Femur (tissue), 1 donor: ENCODE results near the gene CAPN1.
"Not testable (repeated sequence)": the region's sequence is repeated elsewhere in the genome, so short reads cannot be mapped to it uniquely, and the experiment has no call there.

Experiments used
- DNase-seq: peaks from one replicate; pipeline ENCODE4 v3.0.0-alpha.2; 2017

The CAPN1 gene

DNA sequence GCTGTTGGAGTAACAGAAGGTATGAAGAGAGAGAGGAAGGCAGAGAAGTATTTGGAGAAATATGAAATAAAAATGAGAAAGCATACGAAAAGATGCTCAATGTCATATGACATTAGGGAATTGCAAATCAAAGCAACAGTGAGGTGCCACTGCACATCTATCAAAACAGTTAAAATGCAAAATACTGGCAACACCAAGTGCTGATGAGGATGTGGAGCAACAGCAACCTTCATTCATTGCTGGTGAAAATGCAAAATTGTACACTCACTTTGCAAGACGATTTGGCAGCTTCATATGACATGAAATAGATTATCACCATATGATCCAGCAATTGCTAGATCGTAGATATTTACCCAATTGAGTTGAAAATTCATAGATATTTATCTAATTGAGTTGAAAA is 21.1 kb upstream of the CAPN1 start:
- no peak for DNase-seq

DNA sequence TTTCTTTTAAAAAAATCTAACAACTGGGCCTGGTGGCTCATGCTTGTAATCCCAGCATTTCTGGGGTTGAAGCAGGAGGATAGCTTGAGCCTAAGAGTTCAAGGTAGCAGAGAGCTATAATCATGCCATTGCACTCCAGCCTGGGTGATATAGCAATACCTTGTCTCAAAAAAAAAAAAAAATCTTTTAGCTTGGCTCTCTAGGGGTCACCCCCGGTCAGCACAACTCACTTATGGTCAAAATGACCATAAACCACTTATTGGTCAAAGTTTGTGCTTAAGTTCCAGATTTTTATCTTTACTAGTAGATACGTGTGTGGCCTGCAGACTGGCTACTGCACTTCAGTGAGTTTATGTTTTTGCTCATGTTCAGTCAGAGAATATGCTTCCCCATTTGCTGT is 18.0 kb upstream of the CAPN1 start:
- no peak for DNase-seq

GRCh38 chr11:65165410-65166317 is 16.1 kb upstream of the CAPN1 start:
- DNase-seq: peak; percentile 39

- DNase-seq: no peak
Measured at GRCh38 chr11:65166893-65167292, 14.8 kb upstream of the CAPN1 start.

DNA sequence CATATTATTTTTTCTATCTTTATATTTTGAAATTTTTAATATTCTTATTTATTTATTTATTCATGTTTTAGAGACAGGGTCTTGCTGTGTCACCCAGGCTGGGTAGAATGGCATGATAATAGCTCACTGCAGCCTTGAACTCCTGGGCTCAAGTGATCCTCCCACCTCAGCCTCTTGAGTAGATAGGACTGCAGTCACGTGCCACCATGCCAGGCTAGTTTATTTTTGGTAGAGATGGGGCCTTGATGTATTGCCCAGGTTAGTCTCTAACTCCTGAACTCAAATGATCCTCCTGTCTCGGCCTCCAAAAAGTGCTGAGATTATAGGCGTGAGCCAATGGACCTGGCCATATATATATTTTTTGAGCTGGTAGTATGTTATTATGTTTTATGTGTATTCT is 14.1 kb upstream of the CAPN1 start:
- DNase-seq: no peak

DNA sequence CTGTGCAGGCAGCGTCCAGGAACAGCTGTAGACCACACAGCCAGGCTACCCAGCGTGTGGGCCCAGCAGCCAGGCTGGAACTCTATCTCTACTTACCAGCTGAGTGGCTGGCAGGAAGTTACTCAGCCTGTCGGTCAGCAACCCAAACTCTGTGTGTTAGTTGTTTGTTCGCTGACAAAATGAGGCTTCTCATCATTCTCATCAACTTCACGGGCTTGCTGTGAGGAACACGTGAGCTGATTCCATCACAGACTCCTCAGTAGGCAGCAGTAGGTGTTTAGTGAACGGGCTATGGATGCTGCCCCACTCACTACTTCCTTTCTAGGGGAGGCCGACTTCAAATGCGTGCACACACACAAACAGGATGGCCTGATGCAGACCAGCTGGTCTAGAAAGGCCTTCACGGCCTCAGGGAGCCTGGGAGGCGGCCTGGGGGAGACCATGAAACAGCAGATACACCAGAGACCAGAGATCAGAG is 12.5 kb upstream of the CAPN1 start:
- no peak for DNase-seq

GRCh38 chr11:65170058-65170534 is 11.6 kb upstream of the CAPN1 start, which contains the start of gene SPDYC:
Gene SPDYC (plus strand): TSS chr11:65170233. CDS start chr11:65171358, 1,125 bp downstream.
- DNase-seq: no peak

DNA sequence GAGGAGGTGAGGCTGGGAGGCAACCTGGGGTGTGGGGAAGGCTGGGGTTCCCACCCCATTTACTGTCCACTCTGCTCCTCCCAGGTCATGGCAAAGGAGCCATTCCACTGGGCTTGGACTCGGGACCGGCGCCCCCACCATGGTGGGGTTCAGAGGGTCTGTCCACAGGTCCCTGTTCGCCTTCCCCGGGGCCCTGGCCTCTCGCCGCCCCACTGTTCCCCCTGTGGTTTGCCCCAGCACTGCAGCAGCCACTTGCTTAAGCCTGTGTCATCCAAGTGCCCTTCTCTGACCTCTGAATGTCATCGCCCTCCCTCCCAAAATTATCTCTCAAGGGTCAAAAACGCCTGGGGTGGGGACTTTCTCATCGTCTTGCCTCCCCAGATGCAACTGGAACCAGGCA is 9.1 kb upstream of the CAPN1 start:
- DNase-seq: no peak

GRCh38 chr11:65174571-65175010 is 7.1 kb upstream of the CAPN1 start:
- not testable (repeated sequence) for DNase-seq

GRCh38 chr11:65180877-65181568 is 705 bp upstream of the CAPN1 start:
- peak; percentile 85 for DNase-seq

- no peak for DNase-seq
Measured at GRCh38 chr11:65182258-65183170, 786 bp downstream of the CAPN1 start.

DNA sequence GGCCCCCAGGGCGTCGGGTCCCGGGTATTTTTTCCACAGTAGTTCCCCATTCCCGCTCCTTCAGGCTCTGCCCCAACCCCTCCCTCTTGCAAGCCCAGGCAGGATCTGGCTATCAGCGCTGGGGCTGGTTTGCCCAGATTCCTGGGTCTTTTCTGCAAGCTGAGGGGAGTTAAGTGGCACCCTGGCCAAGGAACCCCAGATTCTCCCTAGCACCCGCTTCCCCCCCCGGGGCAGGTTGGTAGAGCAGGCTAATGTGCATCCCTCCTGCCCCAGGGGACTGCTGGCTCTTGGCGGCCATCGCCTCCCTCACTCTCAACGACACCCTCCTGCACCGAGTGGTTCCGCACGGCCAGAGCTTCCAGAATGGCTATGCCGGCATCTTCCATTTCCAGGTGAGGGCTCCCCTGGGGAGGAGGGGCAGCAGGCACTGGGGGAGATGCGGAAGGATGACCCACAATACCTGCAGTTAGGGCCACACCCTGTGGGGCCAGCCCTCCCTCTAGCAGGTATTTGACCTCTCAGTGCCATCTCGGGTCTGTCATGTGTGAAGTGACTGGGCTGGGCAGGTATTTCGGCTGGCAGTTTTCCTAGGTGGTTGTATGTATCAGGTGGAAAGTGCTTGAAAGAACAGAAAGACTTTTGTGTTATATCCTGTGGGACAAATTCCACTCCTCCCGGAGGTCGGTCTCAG is 1.6 kb downstream of the CAPN1 start:
- DNase-seq: no peak

DNA sequence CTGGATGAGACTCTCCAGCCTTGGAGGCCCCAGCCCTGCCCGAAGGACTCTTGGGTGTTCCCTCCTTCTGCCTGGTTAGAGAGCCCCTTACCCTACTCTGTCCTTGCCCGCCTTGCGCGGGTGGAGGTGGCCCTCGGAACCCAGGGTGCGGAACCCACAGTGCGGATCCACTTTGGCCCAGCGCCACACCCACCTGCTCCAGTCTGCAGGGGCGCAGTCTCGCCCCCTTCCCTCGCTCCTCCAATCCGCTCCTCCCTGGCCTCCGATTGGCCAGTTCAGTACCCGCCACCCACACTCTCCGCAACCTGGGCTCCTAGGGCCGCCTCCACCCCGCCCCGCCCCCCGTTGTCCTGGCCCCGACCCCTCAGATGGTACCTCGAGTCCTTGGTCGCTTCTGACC is 2.4 kb downstream of the CAPN1 start:
- DNase-seq: no peak

DNA sequence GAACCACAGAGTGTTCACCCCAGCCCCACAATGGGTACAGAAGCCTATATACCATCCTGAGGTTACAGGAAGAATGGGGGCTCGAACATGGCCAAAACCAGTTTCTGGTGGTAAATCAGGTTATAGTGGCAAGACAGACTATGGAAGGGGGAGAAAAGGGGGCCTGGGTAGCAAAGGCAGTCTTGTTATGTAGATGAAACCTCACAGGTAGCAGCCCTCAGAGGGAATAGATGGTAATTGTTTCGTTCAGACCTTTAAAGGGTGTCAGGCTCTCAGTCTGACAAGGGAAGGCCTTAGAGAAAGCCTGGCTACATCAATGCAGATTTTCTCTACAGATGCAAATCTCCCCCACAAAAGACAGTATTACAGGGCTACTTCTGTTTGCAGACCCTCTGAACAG is 3.4 kb downstream of the CAPN1 start:
- no peak for DNase-seq

GRCh38 chr11:65185869-65186341 is 4.2 kb downstream of the CAPN1 start:
- DNase-seq: no peak

DNA sequence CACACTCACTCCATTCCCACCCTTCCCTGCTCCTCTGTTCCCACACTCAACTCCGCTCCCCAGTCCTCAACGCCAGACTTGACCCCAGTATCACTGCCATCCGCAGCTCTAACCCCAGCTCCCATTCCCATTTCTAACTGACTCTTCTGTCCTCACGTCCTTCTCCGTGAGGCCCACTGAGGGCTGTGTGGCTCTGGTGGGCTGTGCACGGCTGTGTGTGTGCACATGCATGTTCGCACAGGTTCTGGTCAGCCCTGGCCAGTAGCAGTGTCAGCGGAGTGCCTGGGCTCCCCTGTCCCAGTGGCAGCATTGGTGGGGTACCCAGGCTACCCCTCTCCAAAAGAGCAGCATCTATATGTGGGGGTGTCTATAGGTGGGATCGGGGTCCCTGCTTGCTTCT is 5.0 kb downstream of the CAPN1 start:
- no peak for DNase-seq

DNA sequence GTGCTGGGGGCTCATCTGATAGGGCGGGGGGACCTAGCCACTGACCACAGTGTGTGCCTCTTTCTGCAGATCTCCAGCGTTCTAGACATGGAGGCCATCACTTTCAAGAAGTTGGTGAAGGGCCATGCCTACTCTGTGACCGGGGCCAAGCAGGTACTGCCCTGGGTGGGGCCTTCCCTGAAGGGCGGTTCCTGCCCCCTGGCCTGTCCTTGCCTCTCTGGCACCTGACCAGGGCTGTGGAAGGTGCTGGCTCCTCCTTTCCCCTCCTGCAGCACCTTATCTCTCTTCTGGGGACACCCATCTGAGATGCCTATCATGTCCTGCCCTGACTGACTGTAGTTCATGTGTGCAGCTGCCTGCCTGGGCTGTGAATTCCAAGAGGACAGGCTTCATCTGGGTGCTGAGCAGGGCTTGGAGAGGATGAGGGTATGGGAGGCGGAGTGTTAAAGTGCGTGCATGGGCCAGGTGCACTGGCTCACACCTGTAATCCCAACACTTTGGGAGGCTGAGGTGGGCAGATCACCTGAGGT is 5.5 kb downstream of the CAPN1 start:
- DNase-seq: no peak

GRCh38 chr11:65187971-65188461 is 6.3 kb downstream of the CAPN1 start:
- no peak for DNase-seq

DNA sequence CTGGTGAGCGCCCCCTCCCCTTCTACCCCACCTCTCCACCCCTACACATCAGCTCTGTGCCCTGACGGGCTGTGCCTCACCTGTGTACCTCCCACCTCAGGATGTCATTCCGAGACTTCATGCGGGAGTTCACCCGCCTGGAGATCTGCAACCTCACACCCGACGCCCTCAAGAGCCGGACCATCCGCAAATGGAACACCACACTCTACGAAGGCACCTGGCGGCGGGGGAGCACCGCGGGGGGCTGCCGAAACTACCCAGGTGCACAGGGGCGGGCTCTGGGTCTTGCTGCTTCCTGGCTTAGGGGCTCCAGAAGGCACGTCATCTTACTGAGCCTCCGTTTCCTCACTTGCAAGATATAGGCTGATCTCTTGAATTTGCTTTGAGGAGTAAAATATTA is 6.8 kb downstream of the CAPN1 start:
- no peak for DNase-seq

DNA sequence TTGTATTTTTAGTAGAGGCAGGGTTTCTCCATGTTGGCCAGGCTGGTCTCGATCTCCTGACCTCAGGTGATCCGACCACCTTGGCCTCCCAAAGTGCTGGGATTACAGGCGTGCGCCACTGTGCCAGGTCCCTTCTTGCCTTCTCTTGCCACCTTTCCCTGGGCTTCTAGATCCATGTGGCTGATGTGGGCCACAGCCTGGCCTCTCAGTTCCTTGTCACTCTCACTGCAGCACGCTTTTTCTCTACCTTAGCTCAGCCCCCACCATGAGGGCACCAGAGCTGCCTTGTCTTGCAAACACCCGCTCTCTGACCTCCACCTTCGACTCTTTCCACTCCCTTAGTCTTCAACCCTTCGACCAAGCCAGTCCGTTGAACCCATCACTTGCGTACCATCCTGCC is 7.5 kb downstream of the CAPN1 start:
- no peak for DNase-seq

DNA sequence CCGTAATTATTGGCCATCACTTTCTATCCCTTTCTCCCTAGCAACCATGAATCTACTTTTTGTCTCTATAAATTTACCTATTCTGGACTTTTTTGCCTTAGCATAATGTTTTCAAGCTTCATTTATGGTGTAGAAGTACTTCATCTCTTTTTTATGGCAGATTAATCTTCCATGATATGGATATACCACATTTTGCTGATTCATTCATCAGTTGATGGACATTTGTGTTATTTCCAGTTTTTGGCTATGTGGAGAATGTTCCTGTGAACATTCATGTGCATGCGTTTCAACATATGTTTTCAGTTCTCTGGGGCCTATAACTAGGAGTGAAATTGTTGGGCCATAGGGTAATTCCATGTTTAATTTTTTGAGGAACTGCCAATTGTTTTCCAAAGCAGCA is 12.8 kb downstream of the CAPN1 start:
- no peak for DNase-seq
